ENCODE results near the gene PODNL1.

GRCh38 chr19:13890136-13890535, 48.1 kb downstream of the PODNL1 start:
- TF ChIP-seq CTCF (IDR thresholded peaks at IDR 0.05; ENCODE audit: poor library complexity) (no peak), EZH2phosphoT487 (IDR thresholded peaks at IDR 0.05; ENCODE audit: low read depth, severe bottlenecking, unreplicated experiment) (no peak), EZH2 (IDR thresholded peaks at IDR 0.05; ENCODE audit: borderline replicate concordance) (no peak)
